HepG2 (cell line): Measurements from ENCODE around the gene MLX. TPM values are rescaled to one million over a fixed set of nuclear protein-coding genes. Genes with fewer than 3 reads are reported as not detected.

Source experiments
- ATAC-seq: fragments of 200-7000 bp; cut with Tn5 transposase; 3 replicates; pipeline ENCODE4 v1.9.1; 2020; ENCODE audit warnings: mild to moderate bottlenecking, moderate library complexity
- BruUV-seq: library from RNA; stranded (reverse); fragments of 400-500 nt; replicated peaks from 2 replicates; lab custom pipeline; 2021; lab: Mats Ljungman, UMichigan
- CTCF ChIA-PET: fragments of 300-600 bp; formaldehyde crosslinking; extraction: SDS; loops from one replicate; lab custom pipeline; 2021; ENCODE audit warnings: low total read pairs, inconsistent platforms, low intra/inter-chr PET ratio; lab: Yijun Ruan, JAX
- POLR2A ChIA-PET: fragments of 350-600 bp; sonication (Branson Sonifier 250); formaldehyde crosslinking; loops from one replicate; lab custom pipeline; 2020; ENCODE audit warnings: antibody characterized with exemption, inconsistent platforms; lab: Yijun Ruan, JAX
- DNase-seq: peaks from one replicate; pipeline ENCODE4 v3.0.0-alpha.2; 2015; ENCODE audit warnings: low spot score
- FAIRE-seq: peaks from 3 replicates; lab custom pipeline; 2011; peaks lifted over from hg19 to GRCh38; lab: Jason Lieb, UNC
- H2AFZ ChIP-seq: one replicate; pipeline ENCODE4 v1.6.1; 2011; ENCODE audit warnings: low read length, inconsistent platforms
- H3K27ac ChIP-seq: fragments of 300-600 bp; 3 replicates; pipeline ENCODE4 v1.8.0; 2011; ENCODE audit warnings: mixed run types, mild to moderate bottlenecking, mixed read lengths, low read length, inconsistent platforms; ENCODE audit not compliant: insufficient read depth; ENCODE audit errors: extremely low read length
- H3K27me3 ChIP-seq, 2 experiments: fragments of 200-600 bp in 1 of 2; 2 replicates in 1 of 2; 3 replicates in 1 of 2; pipeline versions ENCODE4 v1.6.0 to v1.8.0; 2011; ENCODE audit warnings: low read length in 2 of 2, mild to moderate bottlenecking in 2 of 2, moderate library complexity in 2 of 2, inconsistent platforms in 1 of 2; ENCODE audit not compliant: insufficient read depth in 2 of 2, control insufficient read depth in 1 of 2
- H3K36me3 ChIP-seq, 2 experiments: fragments of 200-600 bp in 1 of 2; replicated peaks in 1 of 2; 2 replicates in 1 of 2; 3 replicates in 1 of 2; pipeline versions ENCODE4 v1.5.1 to v1.8.0; 2011; ENCODE audit warnings: low read length in 2 of 2, inconsistent platforms in 1 of 2; ENCODE audit not compliant: insufficient read depth in 2 of 2, control insufficient read depth in 1 of 2
- H3K4me1 ChIP-seq: 2 replicates; pipeline ENCODE4 v1.5.1; 2012; ENCODE audit warnings: low read length, inconsistent platforms; ENCODE audit not compliant: insufficient read depth
- H3K4me2 ChIP-seq: 2 replicates; pipeline ENCODE4 v1.6.0; 2011; ENCODE audit warnings: low read depth, low read length, inconsistent platforms
- H3K4me3 ChIP-seq, 3 experiments: fragments of 200-600 bp in 1 of 3; sonication (generic), shearing (Covaris generic) in 1 of 3; replicated peaks in 1 of 3; 2 replicates each; pipeline ENCODE4 v1.5.1; 2011 to 2016; ENCODE audit warnings: low read length in 3 of 3, inconsistent platforms in 2 of 3, low read depth in 2 of 3, mild to moderate bottlenecking in 2 of 3, control low read depth in 1 of 3, mixed read lengths in 1 of 3; ENCODE audit not compliant: insufficient read depth in 1 of 3
- H3K79me2 ChIP-seq: one replicate; pipeline ENCODE4 v1.6.1; 2011; ENCODE audit warnings: low read length, inconsistent platforms; ENCODE audit not compliant: insufficient read depth
- H3K9ac ChIP-seq: 2 replicates; pipeline ENCODE4 v1.6.0; 2011; ENCODE audit warnings: mild to moderate bottlenecking, low read depth, low read length, inconsistent platforms; ENCODE audit not compliant: insufficient read depth
- H3K9me3 ChIP-seq: 2 replicates; pipeline ENCODE4 v1.5.1; 2012; ENCODE audit warnings: mild to moderate bottlenecking, low read length
- H4K20me1 ChIP-seq: 2 replicates; pipeline ENCODE4 v1.6.0; 2011; ENCODE audit warnings: inconsistent platforms, mild to moderate bottlenecking, low read length, moderate library complexity; ENCODE audit not compliant: insufficient read depth
- ISX ChIP-seq: sonication (generic); formaldehyde crosslinking; conservative IDR thresholded peaks from 2 replicates; pipeline ENCODE4 v1.5.0; 2020; ENCODE audit warnings: missing genetic modification reagents
- MBNL3 ChIP-seq: fragments of 250-450 bp; sonication (Bioruptor Pico); conservative IDR thresholded peaks from 2 replicates; pipeline ENCODE4 v1.8.0; 2022; ENCODE audit warnings: mild to moderate bottlenecking, inconsistent platforms
- NFYB ChIP-seq: sonication (generic); formaldehyde crosslinking; IDR thresholded peaks from 2 replicates; pipeline ENCODE4 v1.4.0; 2020; ENCODE audit warnings: missing genetic modification reagents
- REL ChIP-seq: sonication (generic); formaldehyde crosslinking; conservative IDR thresholded peaks from 2 replicates; pipeline ENCODE4 v1.8.0; 2022; ENCODE audit warnings: mild to moderate bottlenecking, missing genetic modification reagents, moderate library complexity
- ZC3H4 ChIP-seq: sonication (generic); formaldehyde crosslinking; IDR thresholded peaks from 2 replicates; pipeline ENCODE4 v1.4.0; 2020; ENCODE audit warnings: missing genetic modification reagents, borderline replicate concordance
- ZFY ChIP-seq: sonication (generic); formaldehyde crosslinking; IDR thresholded peaks from 2 replicates; pipeline ENCODE4 v1.4.0; 2020; ENCODE audit warnings: missing genetic modification reagents
- ZHX1 ChIP-seq: sonication (generic); formaldehyde crosslinking; IDR thresholded peaks from 2 replicates; pipeline ENCODE4 v1.8.1; 2022; ENCODE audit warnings: low read depth, mild to moderate bottlenecking, missing genetic modification reagents
- ZNF234 ChIP-seq: sonication (generic); formaldehyde crosslinking; conservative IDR thresholded peaks from 2 replicates; pipeline ENCODE4 v1.5.1; 2020; ENCODE audit warnings: mild to moderate bottlenecking, missing genetic modification reagents
- ZNF3 ChIP-seq: IDR thresholded peaks from 2 replicates; pipeline ENCODE4 v1.7.0; 2017; ENCODE audit warnings: inconsistent platforms
- ZNF747 ChIP-seq: sonication (generic); formaldehyde crosslinking; IDR thresholded peaks from 2 replicates; pipeline ENCODE4 v1.8.1; 2023; ENCODE audit warnings: missing genetic modification reagents, mild to moderate bottlenecking, borderline replicate concordance
- ZNF766 ChIP-seq: sonication (generic); formaldehyde crosslinking; IDR thresholded peaks from 2 replicates; pipeline ENCODE4 v1.5.0; 2020; ENCODE audit warnings: missing genetic modification reagents, borderline replicate concordance
- WGBS: methylation state at CpG from one replicate; pipeline ENCODE4 v1.1.6; 2017; ENCODE audit warnings: low lambda C conversion rate; 5-methylcytosine and 5-hydroxymethylcytosine counted together
- in situ Hi-C: cut with HindIII; loops from 2 replicates; pipeline ENCODE4 v1.10.0; 2017; ENCODE audit warnings: low pct_unique_long_range_greater_than_20kb; ENCODE audit not compliant: extremely low pct_ligation_motif_present
- intact Hi-C: fragments of 100-400 bp; cut with micrococcal nuclease; formaldehyde crosslinking; loops from one replicate; pipeline ENCODE4 v1.10.0; 2022; ENCODE audit not compliant: unreplicated experiment
- polyA plus RNA-seq, 8 experiments: library from polyadenylated mRNA; depleted of rRNA in 3 of 8; stranded (reverse) in 7 of 8; unstranded in 1 of 8; fragments of >200 nt; fragmentation: Illumina TruSeq in 4 of 8; extraction: Trizol in 4 of 8; gene quantifications; 2 replicates each; pipeline versions ENCODE4 v1.2.1 to v1.2.3, GENCODE V29; 2011 to 2016; ENCODE audit warnings: low read depth in 4 of 8, missing spikeins in 1 of 8, mixed read lengths in 1 of 8; ENCODE audit not compliant: insufficient read depth in 1 of 8
- total RNA-seq, 5 experiments: library from RNA; depleted of rRNA; stranded (reverse); fragments of >200 nt; fragmentation: Illumina TruSeq; extraction: Trizol; gene quantifications; 2 replicates each; pipeline ENCODE4 v1.2.3, GENCODE V29; 2016; ENCODE audit warnings: low read depth in 1 of 5
- TF ChIP-seq, protein P1 (sequence below): sonication (generic); formaldehyde crosslinking; IDR thresholded peaks from 2 replicates; pipeline ENCODE4 v1.4.0; 2020; ENCODE audit warnings: mild to moderate bottlenecking, missing genetic modification reagents, borderline replicate concordance

The MLX gene
- total and polyA plus RNA-seq, 2 of the 13 experiments (the other 11 are each of a cell fraction or from before 2014, with no cell fraction given), result 38.9 to 74.4 TPM

- TF ChIP-seq ZHX1 (CRISPR knock-in tag), result no peak
These were observed 18.5 kb downstream of the MLX start (continued) for GRCh38 chr17:42585353-42585752.

DNA sequence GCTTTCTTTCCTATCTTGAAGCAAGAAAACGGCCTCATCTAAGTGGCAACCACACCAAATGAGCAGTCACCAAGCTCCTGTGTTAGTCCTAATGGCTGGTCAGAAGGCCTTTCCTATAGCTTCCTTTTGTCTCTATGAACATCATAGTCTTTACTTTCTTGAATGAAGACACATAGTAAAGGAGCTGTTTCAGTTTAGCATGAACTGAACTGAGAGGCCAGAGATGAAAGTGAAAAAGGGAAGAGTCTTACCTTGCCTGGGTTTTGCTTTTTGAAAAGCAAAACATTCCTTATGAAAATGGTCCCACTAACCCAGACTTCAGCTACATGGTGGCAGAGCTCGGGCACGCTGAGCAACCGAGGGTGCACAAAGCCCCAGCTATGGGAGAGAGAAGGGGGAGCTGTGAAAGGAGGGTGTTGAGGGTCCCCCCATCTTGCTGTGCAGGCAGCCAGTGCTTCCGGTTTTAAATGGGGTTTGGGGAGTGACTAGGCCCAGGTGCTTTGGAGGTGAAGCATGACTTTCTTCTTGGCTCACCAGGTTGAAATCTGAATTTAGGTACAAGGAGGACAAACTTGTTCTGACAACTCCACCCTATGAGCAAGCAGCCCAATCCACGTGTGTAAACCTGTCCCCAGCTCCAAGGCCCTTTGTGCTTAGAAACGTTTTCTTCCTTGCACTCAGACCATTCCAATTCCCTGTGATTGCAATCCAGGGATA is 19.8 kb downstream of the MLX start:
- Histone ChIP-seq H3K9me3 (no peaks in the 10 kb centered on the region), H3K4me2 (no peak overlapping the region), H3K27me3 (no peaks in the 10 kb centered on the region), H3K4me3 (no peak overlapping the region), H3K9ac (no peak overlapping the region), H3K4me1 (no peaks in the 10 kb centered on the region), H2AFZ (no peak overlapping the region), H3K36me3 (peaks cover 51 to 96% of the 10 kb centered on the region in 2 experiments), H4K20me1 (no peaks in the 10 kb centered on the region), H3K27ac (no peak overlapping the region), H3K79me2 (no peaks in the 10 kb centered on the region)
- no TSS peak for BruUV-seq
- CTCF ChIA-PET, result no interaction called here
- 94% methylated on average over 7 of the region's 7 CpGs for WGBS
- no peak for FAIRE-seq
- POLR2A ChIA-PET, result interaction anchor here (1.1 kb wide), 1 partner anchor 23 kb away, joined by 3 read pairs; the partner anchor contains the start of genes RETREG3 and TUBG1
- no peak for ATAC-seq
- intact Hi-C loops, result no loop called here
- DNase-seq, result no peak
- TF ChIP-seq ZNF3 (no peak), NFYB (no peak), ZFY (no peak), REL (CRISPR knock-in tag) (no peak), ZNF234 (CRISPR knock-in tag) (no peak), ISX (CRISPR knock-in tag) (no peak), MBNL3 (CRISPR knock-in tag) (no peak), ZNF766 (CRISPR knock-in tag) (no peak), ZNF747 (CRISPR knock-in tag) (no peak), ZC3H4 (CRISPR knock-in tag) (no peak)
- TF ChIP-seq, protein P1, sequence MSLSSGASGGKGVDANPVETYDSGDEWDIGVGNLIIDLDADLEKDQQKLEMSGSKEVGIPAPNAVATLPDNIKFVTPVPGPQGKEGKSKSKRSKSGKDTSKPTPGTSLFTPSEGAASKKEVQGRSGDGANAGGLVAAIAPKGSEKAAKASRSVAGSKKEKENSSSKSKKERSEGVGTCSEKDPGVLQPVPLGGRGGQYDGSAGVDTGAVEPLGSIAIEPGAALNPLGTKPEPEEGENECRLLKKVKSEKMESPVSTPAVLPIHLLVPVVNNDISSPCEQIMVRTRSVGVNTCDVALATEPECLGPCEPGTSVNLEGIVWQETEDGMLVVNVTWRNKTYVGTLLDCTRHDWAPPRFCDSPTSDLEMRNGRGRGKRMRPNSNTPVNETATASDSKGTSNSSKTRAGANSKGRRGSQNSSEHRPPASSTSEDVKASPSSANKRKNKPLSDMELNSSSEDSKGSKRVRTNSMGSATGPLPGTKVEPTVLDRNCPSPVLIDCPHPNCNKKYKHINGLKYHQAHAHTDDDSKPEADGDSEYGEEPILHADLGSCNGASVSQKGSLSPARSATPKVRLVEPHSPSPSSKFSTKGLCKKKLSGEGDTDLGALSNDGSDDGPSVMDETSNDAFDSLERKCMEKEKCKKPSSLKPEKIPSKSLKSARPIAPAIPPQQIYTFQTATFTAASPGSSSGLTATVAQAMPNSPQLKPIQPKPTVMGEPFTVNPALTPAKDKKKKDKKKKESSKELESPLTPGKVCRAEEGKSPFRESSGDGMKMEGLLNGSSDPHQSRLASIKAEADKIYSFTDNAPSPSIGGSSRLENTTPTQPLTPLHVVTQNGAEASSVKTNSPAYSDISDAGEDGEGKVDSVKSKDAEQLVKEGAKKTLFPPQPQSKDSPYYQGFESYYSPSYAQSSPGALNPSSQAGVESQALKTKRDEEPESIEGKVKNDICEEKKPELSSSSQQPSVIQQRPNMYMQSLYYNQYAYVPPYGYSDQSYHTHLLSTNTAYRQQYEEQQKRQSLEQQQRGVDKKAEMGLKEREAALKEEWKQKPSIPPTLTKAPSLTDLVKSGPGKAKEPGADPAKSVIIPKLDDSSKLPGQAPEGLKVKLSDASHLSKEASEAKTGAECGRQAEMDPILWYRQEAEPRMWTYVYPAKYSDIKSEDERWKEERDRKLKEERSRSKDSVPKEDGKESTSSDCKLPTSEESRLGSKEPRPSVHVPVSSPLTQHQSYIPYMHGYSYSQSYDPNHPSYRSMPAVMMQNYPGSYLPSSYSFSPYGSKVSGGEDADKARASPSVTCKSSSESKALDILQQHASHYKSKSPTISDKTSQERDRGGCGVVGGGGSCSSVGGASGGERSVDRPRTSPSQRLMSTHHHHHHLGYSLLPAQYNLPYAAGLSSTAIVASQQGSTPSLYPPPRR (CRISPR knock-in tag), result no peak
- in situ Hi-C loops, result no loop called here
